HG03457 (cell line): Measurements from ENCODE around the gene AMZ2.

Source experiments
- ATAC-seq: cut with Tn5 transposase; IDR thresholded peaks from one replicate; pipeline ENCODE4 v1.9.1; 2021; ENCODE audit warnings: moderate number of reproducible peaks; ENCODE audit not compliant: unreplicated experiment

The AMZ2 gene

DNA sequence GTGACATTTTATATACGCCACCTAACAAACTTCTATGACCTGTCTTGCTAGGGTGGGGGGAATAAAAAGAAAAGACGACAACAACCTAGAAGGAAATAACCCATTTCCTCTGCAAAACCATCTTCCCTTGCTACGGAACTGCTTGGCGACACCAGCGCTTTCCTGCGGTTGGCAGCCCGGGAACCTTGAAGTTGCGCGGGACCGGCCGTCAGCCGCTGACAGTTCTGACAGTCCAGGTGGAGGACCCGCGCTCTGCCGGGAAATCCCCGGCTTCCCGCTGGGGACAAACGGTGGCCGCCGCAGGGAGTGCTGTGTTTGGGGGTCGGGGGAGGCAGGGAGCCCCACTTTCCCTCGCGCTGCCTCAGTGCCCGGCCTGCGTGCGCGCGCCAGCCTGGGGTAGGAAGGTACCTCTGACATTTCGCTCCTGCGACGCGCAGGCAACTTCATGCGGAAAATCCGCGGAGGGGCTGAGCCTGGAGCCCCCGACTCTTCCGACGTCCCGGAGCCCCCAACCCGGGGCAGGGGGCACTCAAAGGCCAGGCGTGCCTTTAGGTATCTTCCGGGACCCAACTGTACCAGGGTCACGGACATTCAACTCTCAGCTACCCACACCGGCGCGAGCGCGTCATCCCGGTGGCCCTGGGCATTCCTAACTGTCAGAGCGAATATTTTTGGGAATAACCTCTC is 42.6 kb downstream of the AMZ2 start:
- no peak for ATAC-seq

DNA sequence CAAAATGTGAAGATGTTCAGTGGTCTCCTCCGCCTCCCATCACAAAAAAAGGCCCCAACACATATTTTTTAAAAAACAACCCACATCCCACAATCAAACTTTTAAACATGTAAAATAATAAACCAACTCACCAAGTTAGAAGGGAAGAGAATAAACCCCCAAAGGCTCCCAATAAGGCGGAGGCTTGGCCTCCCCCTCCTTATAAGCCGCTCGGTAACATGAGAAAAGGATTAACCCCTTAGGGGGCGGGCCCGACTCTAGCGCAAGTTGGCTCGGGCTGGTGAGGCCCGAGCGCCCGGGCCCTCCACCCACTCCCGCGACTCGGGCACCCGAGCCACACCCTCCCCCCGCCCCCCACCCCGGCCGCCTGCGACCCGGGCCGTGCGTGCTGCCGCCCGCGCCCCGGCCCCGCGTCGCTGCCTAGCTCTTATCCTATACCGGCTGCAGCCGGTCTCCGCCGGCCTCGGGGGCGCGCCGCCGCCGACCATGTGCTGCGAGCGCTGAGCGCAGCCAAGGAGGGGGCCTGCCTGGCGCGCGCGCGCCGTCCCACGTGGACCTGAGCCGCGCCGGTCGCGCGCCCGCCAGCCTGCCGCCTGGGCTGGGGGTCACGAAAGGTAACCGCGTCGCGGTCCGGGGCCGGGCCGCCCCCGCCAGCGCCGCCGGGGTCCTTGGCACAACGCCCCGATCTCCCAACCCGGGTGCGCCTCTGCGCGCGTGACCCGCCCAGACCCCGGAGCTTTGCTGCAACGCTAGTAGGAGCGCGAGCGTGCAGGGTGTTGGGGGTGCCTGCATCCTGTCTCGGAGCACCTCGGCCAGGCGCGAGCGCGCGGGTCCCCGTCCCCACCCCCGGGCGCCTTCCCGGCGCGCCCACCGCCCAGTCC is 43.4 kb downstream of the AMZ2 start, which contains the start of the genes ARSG and SLC16A6:
Gene ARSG (plus strand): TSS at position 541 of the 881 bp plus-strand sequence. CDS start 15,999 bp downstream, outside the sequence.
Gene SLC16A6 (minus strand): TSS at position 173 of the 881 bp plus-strand sequence. CDS start 12,807 bp downstream, outside the sequence.
- peak; percentile 42 for ATAC-seq

DNA sequence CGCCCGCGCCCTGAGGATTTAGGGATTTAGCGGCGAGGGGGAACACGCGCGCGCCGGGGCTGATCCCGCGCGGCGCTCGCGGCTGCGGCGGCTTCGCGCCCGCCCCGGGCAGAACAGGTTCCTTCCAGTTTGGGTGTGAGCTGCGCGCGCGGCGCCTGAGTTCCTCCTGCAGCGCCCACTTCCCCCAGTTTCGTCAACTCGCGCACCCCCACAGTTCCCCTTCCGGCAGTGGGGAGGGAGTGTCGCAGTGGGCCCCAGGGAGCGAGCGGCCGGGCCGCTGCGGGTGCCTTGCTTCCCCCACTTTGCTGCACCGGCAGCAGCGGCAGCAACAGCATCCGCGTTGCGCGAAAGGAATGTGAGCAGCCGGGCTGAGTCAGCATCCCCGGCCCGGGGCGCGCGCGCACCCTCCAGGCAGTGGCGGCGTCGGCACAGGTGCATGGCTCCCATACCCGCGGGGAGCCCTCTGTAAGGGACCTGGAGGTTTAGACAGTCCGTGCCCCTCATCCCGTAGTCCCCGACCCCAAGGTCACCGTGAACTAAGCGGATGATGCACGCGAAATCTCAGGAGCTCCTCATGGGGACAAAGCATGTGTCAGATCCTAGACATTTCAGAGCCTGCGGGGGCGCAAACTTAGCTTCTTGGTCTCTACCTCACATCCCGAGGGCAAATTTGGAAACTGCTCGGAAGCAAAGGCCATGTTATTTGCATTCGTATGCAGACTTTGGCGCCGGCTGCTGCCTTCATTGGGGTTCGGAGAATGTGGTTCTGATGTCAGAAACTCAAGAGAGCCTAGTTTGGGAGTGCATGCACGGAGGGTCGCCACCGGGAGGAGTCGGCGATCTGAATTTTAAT is 44.2 kb downstream of the AMZ2 start:
- ATAC-seq = peak; percentile 41

DNA sequence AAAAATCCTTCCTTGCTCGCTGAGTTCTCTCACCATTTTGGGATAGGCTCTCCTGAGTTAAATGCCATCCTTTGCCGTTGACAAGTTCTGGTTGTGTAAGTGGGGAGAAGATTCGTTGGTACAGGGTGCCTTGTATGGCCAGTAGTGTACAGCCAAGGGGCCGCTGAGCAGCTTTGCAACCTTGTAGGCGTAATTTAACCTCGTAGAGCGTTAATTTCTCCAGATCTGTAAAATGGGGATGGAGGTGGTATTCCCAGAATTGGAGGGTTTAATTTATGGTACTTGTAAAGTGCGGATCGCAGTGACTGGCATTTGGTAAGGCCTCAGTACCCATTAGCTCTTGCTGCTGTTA is 44.8 kb downstream of the AMZ2 start:
- ATAC-seq = no peak

DNA sequence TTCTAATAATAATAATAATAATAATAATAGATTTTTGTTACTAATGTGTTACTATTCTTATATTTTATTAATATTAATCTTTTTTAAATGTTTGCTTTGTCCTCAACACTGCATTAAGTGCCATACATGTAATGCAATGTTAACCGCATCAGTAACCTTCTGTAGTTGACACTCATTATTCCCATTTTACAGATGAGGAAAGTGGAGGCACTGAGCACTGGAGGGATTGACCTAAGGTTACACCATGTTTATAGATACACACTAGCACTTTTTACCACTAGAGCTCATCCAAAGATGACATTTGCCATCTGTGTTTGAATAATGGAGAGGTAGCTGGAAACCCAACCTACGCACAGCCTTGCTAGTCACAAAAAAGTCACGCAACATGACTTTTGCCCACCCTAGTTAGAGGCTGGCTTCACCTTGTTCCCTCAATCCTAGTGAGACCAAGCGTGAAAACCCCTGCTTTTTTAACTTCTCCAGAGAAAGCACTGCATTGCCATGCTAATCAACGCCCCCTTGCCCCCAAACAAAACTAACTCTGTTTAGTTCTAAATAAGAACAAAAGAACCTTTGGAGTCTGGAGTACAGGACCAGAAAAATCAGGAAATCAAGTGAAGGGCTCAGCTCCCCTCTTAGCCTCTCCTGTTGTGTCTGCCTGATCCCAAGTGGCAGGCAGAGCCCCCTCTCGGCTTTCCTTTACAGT is 45.8 kb downstream of the AMZ2 start:
- ATAC-seq = no peak

DNA sequence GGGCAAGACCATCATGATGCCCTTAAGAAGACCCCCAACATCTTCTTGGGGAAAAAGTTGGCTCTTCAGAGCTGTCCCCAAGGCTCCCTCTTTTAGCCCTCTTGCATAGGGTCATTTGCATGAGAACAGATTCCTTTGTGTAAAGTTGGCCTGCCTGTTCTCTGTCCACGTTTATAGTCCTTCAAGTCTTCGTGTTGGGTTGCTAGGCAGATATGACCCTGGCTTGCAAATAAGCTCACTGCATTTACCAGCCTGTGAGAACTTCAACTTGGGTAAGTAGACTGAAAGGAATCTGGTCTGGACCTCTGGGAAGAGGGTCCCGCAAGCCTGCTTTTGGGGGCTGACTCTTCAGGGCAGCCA is 46.3 kb downstream of the AMZ2 start:
- no peak for ATAC-seq

DNA sequence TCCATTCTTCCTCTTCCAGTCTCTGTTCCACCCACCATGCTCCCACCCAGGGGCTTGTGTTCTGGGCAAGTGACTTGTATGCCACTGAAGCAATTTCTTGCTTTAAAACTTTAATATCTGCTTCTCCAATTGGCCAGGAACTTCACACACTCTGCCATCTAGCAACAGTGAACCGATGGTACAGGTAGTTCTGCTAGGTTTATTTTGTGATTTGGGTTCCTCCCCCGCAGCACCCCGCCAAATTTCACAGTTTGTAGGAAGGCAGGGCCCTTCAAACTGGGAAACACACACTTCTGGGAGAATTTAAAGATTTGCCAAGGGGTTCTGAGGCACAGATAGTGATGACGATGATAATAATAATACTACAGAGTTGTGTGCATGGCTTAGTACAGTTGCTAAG is 46.8 kb downstream of the AMZ2 start:
- ATAC-seq = no peak

DNA sequence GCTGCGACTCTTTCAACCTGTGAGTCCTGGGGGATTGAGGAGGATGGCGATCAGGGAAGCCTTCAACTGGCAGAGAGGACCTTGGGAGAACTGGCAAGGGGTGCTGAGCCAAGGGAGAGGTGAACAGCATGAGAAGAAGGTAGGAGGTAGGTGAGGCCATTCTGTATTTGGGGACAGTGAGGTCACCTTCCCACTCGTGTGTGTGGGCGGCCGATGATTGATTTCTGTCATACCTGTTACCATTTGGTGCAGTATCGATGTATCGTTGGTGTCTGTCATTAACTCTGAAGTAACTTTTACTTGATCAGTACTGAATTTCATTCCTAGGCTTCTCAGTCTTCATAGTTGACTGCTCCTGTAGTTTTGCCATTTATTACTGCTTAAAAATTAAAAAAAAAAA is 47.2 kb downstream of the AMZ2 start:
- ATAC-seq = no peak

DNA sequence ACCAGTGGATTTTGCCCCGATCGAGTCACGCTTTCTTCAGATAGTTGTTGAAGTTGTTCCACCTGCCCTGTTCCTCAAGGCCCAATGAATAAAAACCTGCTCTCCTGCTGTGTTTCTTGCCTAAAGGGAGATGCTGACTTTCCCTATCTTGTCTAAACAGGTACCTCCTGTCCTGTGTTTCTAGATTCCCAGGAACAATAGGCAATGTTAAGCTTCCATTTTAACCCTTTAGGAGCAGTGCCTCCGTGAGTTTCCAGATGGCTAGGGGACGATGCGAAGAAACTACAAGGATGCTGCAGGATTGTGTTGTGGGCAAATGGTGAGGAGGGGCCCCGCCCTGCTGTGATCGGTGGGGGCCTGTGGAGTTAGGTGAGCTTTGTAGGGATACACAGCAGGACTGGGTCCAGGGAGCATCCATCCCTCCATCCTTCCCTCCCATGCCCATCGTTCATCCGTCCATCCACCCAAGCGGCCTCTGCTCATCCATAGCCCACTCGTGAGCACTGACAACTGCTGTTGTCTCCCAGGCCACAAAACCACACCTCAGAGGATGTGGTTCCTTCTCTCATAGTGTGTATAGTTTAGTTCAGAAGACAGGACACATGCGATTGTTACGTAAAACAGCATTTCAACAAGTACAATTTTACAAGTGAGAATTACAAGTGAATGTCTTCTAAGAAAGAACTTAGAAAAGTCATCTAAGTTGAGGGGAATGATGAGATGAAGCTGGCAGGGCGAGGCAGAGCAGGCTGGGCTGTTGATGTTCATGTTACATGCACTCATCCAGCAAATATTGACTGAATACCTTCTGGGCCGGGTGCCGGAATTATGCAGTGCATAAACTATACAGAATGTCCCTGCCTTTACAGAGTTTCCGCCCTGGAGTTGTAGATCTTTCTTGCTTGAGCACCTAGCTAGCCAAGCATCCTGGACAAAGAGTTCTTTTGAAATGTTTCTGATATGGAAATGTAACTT is 48.7 kb downstream of the AMZ2 start:
- no peak for ATAC-seq

DNA sequence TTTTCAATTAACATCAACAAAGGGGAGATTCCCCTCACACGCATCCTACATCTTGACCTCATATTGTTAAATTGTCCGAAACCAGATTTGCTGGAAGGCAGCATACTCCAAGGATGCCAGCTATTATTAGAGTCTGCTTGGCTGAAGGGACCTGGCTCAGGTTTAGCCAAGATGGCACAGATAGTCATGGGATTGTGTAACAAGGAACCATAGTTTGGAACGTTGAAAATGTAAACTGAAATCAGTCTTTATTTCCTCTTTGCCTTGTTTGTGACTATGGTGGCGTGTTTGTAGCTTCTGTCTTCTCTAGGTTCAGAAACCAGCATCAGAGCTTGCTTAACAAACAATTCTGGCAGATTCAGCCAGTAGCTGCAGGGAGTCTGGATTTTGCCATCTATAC is 49.4 kb downstream of the AMZ2 start:
- no peak for ATAC-seq

DNA sequence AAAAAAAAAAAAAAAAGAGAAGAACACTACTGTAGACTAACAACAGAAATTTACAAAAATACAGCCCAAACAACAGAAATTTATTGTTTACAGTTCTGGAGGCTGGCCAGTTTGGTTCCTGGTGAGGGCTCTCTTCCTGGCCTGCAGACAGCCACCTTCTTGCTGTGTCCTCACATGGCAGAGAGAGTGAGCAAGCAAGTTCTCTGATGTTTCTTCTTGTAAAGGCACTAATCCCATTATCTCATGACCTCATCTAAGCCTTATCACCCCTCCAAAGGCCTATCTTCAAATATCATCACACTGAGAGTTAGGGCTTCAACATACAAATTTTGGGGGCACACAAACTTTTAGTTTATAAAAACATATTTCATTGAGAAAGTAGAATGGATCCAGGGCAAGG is 50.8 kb downstream of the AMZ2 start:
- ATAC-seq = no peak

DNA sequence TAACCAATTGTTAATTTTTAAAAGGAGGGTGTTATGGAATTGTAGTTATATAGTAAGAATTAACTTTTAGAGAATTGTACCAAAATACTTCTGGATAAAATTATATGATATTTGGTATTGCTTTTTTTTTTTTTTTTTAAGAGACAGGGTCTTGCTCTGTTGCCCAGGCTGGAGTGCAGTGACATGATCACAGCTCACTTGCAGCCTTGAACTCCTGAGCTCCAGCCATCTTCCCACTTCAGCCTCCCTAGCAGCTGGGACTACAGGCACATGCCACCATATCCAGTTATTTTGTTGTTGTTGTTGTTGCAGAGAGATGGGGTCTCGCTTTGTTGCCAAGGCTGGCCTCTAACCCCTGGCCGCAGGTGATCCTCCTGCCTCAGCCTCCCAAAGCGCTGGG is 52.0 kb downstream of the AMZ2 start:
- no peak for ATAC-seq

DNA sequence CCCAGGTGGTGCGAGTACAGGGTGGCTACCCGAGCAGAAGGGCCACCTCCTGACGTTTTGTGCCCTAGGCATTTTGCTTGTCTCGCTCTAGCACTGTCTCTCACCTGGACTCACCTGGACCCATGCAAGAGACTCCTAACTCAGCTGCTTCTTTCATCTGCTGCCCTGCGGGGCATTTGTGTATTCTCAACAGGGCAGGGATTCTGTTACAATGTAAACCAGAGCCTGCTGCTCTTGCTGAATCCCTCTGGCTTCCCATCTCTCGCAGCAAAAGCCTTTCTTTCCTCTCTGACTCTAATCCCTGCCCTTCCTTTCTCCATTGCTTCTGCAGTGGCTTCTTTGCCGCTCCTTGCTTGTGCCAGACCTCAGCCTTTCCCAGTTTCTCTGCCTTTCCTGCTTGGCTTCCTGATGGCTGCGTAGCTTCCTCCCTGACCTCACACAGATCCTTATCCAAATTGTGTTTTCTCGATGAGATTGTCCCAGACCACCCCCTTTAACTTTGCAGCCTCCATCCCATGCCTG is 53.7 kb downstream of the AMZ2 start:
- ATAC-seq = no peak

DNA sequence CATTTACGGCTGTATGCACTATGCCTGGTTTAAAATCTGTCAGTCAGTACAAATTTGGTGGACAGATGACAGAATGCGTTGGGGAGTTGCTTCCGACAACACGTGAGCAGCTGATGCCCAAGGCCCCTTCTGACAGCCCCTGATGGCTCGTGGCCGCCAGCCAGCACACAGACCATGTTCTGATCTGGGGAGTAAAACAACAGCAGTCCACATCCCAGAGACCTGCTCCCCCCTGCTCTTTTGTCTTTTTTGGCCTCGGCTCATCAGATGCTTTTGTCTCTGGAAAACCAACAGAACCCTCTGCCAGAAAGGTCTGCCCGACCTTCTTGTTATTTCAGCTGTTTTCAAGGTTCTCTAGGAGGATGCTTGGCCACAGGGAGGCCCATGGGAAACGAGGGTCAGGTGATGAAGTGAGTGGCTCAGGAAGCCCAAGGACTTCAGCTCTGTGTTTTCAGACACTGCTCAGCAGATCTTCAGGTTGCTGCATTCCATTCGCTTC is 54.3 kb downstream of the AMZ2 start:
- no peak for ATAC-seq

DNA sequence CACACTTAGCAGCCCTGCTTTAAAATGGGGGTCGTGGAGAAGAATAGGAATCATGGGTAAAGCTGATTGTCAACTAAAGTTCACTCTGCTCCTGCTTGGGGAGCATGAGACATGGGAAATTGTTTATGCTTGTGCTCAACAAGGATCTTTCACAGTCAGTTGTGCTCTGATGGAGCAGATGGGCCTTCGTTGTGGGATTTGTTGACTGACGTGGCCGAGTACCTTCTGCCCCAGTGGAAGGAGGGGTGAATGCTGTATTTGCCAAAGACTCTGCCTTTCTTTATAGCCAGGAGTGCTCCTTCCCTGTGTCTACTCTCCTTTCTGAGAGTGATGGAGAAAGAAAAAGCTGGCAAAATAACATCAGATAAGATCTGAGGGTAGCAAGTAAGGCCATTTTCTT is 54.8 kb downstream of the AMZ2 start:
- no peak for ATAC-seq

DNA sequence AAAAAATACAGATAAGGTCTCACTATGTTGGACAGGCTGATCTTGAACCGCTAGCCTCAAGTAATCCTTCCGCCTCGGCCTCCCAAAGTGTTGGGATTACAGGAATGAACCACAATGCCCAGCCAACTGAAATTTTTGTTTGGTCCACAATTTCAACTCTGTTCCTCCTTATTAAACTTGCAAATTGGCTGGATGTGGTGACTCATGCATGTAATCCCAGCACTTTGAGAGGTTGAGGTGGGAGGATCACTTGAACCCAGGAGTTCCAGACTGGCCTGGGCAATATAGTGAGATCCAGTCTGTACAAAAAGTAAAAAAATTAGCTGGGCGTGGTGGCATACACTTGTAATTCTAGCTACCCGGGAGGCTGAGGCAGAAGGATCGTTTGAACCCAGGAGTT is 56.9 kb downstream of the AMZ2 start:
- no peak for ATAC-seq

DNA sequence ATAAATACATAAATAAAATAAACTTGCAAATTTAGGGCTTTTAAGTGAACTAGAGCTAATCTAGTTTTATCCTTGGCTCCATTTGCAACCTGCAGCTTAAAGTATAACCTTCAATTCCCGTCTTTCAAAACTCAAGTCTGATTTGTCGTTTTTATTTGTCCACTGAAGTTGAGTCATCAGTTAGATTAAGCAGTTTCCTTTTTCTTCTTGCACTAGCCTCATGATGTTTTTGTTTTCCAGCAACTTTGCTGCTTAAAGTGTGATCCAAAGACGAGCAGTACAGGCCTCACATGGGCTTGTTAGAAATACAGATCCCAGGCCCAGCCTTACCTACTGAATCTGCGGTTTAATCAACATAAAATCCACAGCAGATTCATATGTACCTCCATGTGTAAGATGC is 57.3 kb downstream of the AMZ2 start:
- no peak for ATAC-seq
